ENCODE results near the gene ADAMTS9. TPM values are rescaled to one million over a fixed set of nuclear protein-coding genes. Genes with fewer than 3 reads are reported as not detected.

The ADAMTS9 gene
- total and polyA plus RNA-seq, 9 of the 15 experiments (the other 6 are each of a cell fraction or from before 2014, with no cell fraction given), result 0.05 to 0.32 (median 0.13) TPM; not detected in 2

DNA sequence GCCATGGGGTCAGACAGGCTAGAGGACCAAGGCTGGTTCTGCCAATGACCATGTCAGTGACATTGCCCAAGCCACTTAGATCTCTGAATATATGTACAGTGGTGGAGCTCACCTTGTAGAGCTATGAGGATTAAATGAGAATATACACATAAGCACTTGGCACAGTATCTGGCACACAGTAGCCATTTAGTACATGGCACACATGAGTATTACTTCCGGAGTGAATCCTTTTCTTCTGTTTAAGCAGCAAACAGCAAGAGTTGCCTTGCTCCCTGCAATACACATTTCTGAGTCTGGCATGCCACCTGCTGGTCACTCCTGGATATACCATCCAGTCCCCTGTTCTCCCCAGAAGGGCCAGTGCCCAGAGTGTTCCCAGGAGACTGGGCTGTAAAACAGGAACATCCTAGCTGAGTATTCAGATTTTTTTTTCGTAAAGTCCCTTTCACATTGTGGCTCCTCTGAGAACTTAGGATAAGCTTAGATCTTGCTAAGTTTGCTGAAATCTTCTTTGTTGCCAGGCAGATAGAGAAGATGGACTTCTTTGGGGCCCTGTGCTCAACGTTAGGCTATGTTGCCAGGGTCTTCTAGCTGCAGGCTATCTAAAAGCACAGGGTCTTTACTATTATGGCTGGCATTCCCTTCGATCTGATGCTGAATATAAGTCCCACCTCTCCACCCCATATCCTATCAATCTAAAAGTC lies 203.4 kb downstream of the ADAMTS9 start (continued):
- TF ChIP-seq, protein P1, sequence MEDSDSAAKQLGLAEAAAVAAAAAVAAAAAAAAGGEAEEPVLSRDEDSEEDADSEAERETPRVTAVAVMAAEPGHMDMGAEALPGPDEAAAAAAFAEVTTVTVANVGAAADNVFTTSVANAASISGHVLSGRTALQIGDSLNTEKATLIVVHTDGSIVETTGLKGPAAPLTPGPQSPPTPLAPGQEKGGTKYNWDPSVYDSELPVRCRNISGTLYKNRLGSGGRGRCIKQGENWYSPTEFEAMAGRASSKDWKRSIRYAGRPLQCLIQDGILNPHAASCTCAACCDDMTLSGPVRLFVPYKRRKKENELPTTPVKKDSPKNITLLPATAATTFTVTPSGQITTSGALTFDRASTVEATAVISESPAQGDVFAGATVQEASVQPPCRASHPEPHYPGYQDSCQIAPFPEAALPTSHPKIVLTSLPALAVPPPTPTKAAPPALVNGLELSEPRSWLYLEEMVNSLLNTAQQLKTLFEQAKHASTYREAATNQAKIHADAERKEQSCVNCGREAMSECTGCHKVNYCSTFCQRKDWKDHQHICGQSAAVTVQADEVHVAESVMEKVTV (CRISPR knock-in tag; IDR thresholded peaks at IDR 0.05), result peak; percentile 34; the same call in 1 of the 2 replicates
- TF ChIP-seq RAD21 (CRISPR knock-in tag; conservative IDR thresholded peaks at IDR 0.05 in 1 of 2, IDR thresholded peaks at IDR 0.05 in 1 of 2) (peak; percentile 67 to 78), ZBTB11 (CRISPR knock-in tag; IDR thresholded peaks at IDR 0.05) (peak in 1 of 3 experiments; percentile 61; a peak in 2 of 6 replicates), STAG1 (CRISPR knock-in tag; IDR thresholded peaks at IDR 0.05; ENCODE audit: borderline replicate concordance) (peak; percentile 47; the same call in 1 of the 2 replicates)

All from K562 (cell line).